ENCODE results near the gene BLMH.
"Not testable (repeated sequence)": the region's sequence is repeated elsewhere in the genome, so short reads cannot be mapped to it uniquely, and the experiment has no call there.

BLMH gene

GRCh38 chr17:30225112-30225511, 66.6 kb downstream of the BLMH start:
- no peak for DNase-seq

- DNase-seq = no peak
These were observed 67.3 kb downstream of the BLMH start for GRCh38 chr17:30224419-30224960.

GRCh38 chr17:30222721-30223175, 69.0 kb downstream of the BLMH start:
- DNase-seq = no peak

- no peak for DNase-seq
These were observed 69.5 kb downstream of the BLMH start for GRCh38 chr17:30222251-30222650.

- DNase-seq = no peak
These were observed 70.4 kb downstream of the BLMH start for GRCh38 chr17:30221346-30221745.

GRCh38 chr17:30220414-30220813, 71.3 kb downstream of the BLMH start:
- DNase-seq = no peak

- no peak for DNase-seq
These were observed 71.9 kb downstream of the BLMH start for GRCh38 chr17:30219833-30220232.

- DNase-seq = no peak
These were observed 72.4 kb downstream of the BLMH start for GRCh38 chr17:30219315-30219714.

- DNase-seq = no peak
These were observed 72.9 kb downstream of the BLMH start for GRCh38 chr17:30218799-30219198.

- DNase-seq = no peak
These were observed 73.9 kb downstream of the BLMH start for GRCh38 chr17:30217746-30218245.

GRCh38 chr17:30217054-30217453, 74.7 kb downstream of the BLMH start:
- DNase-seq = no peak

GRCh38 chr17:30212750-30213149, 79.0 kb downstream of the BLMH start:
- DNase-seq = no peak

GRCh38 chr17:30211371-30211770, 80.4 kb downstream of the BLMH start:
- no peak for DNase-seq

- no peak for DNase-seq
These were observed 80.8 kb downstream of the BLMH start for GRCh38 chr17:30210901-30211300.

- no peak for DNase-seq
These were observed 81.4 kb downstream of the BLMH start for GRCh38 chr17:30210366-30210765.

GRCh38 chr17:30209930-30210329, 81.8 kb downstream of the BLMH start:
- DNase-seq = no peak

GRCh38 chr17:30208214-30208613, 83.5 kb downstream of the BLMH start:
- DNase-seq = no peak

- DNase-seq = no peak
These were observed 84.1 kb downstream of the BLMH start for GRCh38 chr17:30207655-30208054.

GRCh38 chr17:30203471-30203981, 88.2 kb downstream of the BLMH start:
- DNase-seq = no peak

GRCh38 chr17:30200656-30201055, 91.1 kb downstream of the BLMH start:
- DNase-seq = not testable (repeated sequence)

- DNase-seq = no peak
These were observed 91.6 kb downstream of the BLMH start for GRCh38 chr17:30200106-30200505.

GRCh38 chr17:30199600-30199999, 92.1 kb downstream of the BLMH start:
- no peak for DNase-seq
